AG09319 (cell line): Measurements from ENCODE around the gene DRICH1.
A peak's percentile ranks its signal among the peaks of the same experiment; 100 is the strongest.

Experiments
- DNase-seq: peaks from one replicate; pipeline ENCODE4 v3.0.0-alpha.2; 2010; ENCODE audit warnings: low read depth; ENCODE audit errors: extremely low read depth
- TF ChIP-seq, protein P1 (sequence below): IDR thresholded peaks from 2 replicates; pipeline ENCODE4 v1.5.1; 2011; ENCODE audit warnings: low read depth, mild to moderate bottlenecking, inconsistent platforms, low read length, moderate library complexity

The DRICH1 gene

DNA sequence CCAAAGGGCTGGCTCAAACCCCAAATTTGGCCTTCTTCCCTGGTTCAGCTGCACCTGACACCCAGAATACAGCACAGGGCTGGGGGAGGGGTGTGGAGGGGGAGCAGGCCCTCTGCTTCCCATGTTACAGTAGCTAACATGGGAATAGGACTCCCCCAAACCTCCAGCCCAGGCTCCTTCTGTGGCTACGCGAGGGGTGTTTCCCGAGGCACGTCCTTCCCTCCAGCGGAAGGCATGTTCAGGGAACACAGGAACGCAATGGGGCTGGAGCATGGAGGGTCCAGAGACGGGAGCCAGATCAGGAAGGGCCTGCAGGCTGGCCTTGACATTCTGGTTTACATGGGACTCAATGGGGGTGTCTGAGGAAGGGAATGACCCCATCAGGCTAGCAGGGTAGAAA, 40.3 kb downstream of the DRICH1 start:
- no peak for DNase-seq
- TF ChIP-seq, protein P1, sequence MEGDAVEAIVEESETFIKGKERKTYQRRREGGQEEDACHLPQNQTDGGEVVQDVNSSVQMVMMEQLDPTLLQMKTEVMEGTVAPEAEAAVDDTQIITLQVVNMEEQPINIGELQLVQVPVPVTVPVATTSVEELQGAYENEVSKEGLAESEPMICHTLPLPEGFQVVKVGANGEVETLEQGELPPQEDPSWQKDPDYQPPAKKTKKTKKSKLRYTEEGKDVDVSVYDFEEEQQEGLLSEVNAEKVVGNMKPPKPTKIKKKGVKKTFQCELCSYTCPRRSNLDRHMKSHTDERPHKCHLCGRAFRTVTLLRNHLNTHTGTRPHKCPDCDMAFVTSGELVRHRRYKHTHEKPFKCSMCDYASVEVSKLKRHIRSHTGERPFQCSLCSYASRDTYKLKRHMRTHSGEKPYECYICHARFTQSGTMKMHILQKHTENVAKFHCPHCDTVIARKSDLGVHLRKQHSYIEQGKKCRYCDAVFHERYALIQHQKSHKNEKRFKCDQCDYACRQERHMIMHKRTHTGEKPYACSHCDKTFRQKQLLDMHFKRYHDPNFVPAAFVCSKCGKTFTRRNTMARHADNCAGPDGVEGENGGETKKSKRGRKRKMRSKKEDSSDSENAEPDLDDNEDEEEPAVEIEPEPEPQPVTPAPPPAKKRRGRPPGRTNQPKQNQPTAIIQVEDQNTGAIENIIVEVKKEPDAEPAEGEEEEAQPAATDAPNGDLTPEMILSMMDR, result no peak

DNA sequence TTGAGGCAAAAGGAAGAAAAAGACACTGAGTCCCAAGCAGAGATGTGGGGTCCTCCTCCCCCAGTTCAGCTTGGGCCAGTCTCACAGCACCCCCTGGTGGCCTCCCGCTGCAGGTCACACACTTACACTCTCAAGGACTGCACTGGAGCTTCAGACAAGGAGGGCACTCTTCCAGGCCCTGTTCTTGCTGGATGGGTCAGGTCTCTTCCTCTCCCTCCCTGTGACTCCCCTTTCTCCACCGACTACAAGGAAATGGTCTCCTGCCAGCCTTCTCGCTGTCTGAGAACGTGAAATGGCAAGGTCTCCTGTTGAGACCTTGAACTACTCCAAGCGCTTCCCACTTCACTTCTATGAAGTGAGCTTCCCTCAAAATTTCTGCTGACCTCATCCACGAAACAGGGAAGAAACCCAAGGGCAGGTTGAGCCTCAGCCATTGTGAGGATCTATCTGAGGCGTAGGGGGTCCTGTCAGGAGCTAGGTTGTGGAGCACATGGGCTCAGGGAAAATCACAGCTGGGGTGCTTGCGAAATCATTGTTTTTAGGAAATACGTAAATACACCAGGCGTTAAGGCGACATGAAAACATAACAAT, 40.8 kb downstream of the DRICH1 start:
- TF ChIP-seq, protein P1, result peak; percentile 87
- peak; percentile 11 for DNase-seq

DNA sequence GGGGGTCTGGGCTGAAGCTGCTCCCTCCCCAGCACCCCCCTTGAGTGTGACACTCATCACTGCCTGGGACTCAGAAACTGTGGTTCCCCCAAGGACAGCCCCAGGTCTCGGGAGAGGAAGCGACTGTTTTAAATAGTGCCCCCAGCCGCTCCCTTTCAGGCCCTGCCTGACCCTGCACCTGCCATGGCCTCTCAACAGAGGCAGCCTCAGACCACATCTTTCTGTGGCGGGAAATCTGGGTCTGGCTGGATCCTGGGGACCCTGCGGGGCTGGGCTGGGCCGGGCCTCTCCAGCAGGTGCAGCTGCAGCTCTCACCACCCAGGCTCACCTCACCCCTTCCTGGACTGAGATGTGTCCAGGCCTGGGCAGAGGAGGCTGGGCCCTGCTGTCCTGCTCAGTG, 48.3 kb downstream of the DRICH1 start:
- DNase-seq, result no peak
- TF ChIP-seq, protein P1, result no peak

DNA sequence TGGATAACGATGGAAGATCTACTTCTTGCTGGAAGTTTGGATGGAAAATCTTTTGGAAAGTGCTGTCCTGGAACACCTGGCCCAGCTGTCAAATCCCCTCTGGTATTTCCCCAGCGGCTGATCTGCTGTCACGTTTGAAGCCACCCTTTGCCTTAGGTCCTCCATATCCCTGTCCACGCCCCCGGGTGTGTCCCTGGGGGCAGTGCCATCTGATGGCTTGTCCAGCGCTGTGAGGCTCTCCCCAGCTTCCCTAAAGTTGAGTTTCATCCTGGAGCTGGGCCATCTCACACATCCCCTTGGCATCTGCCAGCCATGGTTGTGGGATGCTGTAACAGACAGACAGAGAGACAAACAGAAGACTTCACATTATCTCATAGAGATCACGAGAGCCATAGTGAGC, 49.0 kb downstream of the DRICH1 start:
- TF ChIP-seq, protein P1, result no peak
- DNase-seq, result no peak

DNA sequence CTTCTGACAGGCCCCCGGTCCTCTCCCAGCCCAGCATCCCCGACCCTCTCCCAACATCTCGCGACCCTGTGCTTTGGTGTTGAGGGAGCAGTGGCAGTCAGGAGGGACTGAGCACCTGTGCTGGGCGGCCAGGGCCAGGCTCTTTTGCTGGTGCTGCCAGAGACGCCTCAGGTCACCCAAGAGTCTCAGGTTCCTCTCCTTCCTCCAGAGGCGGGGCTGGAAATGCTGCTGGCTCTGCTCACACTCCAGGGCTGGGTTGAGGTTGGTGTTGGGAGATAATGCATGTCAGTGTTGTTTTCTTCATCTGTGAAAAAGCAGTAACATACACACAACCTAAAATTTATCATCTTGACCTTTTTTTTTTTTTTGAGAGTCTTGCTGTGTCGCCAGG, 50.9 kb downstream of the DRICH1 start:
- TF ChIP-seq, protein P1, result no peak
- DNase-seq, result no peak

DNA sequence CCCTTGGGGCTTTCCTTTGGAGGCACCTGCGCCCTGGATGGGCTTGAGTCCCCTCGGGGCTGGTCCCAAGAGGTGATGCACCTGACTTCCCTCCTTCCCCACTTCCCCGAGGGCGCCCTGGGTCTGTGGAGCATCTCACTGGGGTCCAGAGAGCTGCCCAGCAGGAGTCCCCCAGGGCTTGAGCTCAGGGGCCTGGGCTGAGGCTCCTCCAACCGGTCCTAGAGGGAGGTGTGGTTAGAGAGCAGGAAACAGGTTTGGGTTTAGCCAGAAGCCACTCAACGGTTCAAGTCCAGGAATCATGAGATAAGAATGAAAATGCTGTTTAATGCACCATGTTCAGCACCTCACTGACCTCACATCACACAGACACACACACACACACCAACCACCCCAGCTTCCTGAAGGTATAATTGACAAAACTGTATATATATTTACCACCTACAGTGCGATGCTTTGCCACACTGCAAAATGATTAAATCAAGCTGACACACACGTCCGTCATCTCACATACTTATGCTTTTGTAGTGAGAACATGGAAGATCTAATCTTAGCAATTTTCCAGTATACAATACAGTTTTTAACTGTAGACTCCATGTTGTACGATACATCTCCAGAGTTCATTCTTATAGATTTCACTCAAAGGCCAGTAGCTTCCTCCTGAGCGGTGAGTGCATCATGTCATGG, 51.4 kb downstream of the DRICH1 start:
- DNase-seq, result no peak
- TF ChIP-seq, protein P1, result no peak

DNA sequence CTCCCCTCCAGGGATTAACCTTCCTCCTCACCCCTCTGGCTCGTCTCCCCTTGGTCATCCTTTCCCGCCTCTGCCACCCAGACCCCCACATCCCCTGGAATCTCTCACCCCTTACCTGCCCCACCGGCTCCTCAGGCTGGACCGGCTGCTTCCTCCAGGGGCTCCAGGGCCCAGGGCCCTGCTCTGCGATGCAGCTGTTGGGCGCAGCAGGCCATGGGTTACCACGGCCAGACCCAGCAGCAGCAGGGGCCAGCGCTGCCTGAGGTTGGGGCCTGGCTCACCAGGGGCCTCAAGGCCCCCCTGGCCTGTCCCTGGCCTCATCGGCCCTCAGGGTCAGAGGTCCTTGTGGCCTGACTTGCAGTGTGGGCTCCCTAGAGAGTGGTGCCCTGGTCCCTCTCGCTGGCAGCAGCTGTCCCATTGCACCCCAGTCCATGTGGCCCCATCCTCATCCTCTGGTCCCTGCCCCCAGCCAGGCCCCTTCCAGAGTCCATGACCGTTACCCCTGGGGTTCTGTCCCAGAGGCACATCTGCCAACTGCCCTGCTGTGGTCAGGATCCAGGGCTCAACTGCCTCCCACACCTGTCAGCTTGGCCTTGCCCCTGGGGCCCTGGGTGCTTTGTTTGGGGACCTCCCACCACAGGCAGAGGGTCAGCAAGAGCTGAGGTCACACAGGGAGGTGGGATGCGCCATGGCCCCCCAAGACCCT, 52.1 kb downstream of the DRICH1 start, which contains the start of gene IGLL1:
IGLL1 (minus strand) TSS at position 421 of the 706 bp plus-strand sequence; CDS start at position 321, 100 bp downstream.
- no peak for DNase-seq
- TF ChIP-seq, protein P1, result no peak
